NK-92 treated with Interleukin-12 subunit alpha and Interleukin-12 subunit beta, amount 100 ng/mL, for 24 hours (cell line): ENCODE measurements around the gene KCNC3.

Experiments used
- DNase-seq: peaks from one replicate; lab custom pipeline; 2025; lab: John Stamatoyannopoulos, UW

Gene KCNC3

DNA sequence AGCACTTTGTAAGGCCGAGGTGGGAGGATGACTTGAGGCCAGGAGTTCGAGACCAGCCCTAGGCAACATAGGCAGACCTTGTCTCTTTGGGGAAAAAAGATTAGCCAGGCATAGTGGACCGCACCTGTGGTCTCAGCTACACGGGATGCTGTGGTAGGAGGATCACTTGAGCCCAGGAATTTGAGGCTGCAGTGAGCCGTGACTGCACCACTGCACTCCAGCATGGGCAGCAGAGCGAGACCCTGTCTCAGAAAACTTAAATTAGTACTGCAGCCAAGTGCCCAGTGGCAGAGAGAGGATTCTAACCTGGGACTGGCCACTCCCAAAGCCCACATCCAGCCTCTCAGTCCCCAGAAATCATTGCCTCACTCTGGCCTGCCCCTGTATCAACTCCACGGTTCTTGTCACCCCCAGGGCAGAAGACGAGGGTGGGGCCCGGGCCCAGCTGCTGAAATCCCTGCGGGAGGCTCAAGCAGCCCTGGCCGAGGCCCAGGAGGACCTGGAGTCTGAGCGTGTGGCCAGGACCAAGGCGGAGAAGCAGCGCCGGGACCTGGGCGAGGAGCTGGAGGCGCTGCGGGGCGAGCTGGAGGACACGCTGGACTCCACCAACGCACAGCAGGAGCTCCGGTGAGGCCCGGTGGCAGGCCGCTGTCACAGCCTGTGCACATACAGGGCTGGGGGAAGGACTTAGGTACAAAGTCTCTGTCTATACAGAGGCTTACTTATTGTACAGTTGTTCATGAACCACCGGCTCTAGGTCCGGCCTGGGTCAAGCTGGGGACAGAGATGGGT lies 53.4 kb downstream of the KCNC3 start:
- no peak for DNase-seq

DNA sequence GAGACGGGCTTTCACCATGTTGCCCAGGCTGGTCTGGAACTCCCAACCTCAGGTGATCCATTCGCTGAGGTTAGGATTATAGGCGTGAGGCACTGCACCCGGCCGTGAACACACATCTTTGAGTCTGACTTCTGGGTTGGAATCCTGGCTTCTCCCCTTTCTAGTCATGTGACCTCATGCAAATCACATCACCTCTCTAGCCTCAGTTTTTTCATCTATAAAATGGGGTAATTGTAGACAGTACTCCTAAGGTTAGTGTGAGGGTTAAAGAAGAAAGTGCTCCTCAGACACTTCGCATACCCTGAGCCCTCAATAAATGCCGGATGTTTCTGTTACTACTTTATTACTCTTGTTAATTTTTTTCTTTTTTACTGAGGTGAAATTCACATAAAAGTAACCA lies 55.4 kb downstream of the KCNC3 start:
- DNase-seq, result no peak

DNA sequence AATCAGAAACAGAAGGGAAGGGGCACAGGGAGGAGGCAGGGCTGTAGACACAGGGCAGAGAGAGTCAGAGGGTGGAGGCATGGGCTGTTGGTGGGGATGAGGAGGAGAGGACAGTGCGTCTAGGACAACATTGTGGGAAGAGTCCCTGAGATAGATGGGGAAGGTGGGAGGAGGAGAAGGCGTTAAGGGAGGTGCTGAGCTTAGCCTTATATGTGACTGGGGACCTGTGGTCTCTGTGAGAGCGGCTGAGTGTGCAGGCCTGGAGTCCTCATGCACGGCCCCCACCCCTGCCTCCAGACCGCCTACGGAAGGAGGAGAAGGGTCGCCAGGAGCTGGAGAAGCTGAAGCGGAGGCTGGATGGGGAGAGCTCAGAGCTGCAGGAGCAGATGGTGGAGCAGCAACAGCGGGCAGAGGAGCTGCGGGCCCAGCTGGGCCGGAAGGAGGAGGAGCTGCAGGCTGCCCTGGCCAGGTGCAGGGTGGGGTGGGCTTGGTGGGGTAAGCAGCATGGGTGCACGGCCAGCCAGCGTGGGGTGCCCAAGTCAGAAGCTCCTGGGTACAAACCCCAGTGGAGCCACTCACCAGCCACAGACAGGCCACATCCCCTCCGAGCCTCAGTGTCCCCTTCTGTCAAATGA lies 56.8 kb downstream of the KCNC3 start:
- DNase-seq, result no peak

DNA sequence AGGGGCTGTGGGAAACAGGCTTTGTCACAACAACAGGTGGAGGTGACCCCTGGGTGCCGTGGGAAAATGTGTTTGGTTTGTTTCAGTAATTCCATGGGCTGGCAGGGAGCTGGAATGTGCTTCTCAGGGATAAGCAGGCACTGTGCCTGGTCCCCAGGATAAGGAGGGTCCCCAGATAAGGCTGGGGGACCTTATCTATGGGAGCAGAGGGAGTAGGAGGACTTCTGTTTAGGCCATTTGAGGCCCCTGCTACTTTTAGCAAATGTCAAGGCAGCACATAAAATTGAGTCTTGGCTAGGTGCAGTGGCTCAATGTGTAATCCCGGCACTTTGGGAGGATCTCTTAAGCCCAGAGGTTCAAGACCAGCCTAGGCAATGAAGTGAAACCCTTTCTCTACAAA lies 59.5 kb downstream of the KCNC3 start:
- no peak for DNase-seq

DNA sequence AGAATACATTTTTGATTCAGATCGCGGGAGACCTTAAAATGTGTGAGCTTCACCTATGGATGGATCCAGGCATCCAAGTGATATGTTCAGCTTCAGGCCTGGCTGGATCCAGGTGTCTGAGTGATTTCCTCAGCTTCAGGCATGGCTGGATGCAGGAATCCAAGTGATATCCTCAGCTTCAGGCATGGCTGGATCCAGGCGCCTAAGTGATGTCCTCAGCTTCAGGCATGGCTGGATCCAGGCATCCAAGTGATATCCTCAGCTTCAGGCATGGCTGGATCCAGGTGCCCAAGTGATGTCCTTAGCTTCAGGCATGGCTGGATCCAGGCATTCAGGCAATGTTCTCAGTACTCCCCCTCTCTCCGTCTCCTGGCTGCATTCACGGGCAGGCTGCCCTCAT lies 60.7 kb downstream of the KCNC3 start:
- no peak for DNase-seq

DNA sequence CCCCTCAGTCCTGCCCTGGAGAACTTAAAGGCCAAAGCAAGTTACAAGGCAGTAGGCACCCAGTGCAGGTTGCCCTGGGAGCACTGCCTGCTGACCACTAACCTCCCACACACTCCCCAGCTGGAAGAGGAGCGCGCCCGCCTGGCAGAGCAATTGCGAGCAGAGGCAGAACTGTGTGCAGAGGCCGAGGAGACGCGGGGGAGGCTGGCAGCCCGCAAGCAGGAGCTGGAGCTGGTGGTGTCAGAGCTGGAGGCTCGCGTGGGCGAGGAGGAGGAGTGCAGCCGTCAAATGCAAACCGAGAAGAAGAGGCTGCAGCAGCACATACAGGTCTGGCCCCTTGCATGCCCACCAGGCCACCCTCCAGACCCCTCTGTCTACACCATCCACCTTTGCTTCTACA lies 61.1 kb downstream of the KCNC3 start:
- DNase-seq, result no peak

DNA sequence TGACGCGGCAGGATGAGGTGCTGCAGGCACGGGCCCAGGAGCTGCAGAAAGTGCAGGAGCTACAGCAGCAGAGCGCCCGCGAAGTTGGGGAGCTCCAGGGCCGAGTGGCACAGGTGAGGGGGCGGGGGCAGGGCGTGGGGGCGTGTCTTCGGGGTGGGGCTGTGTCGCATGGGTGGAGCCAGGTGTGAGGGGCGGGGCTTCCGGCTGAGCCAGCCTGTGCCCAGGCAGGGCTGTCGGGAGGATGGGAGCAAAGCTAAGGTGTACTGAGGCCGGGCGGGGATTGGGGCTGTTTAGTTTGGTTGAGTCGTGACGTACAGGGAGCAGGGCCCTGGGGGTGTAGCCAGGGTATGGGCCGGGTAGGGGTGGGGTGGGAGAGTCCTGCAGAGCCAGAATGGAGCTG lies 62.3 kb downstream of the KCNC3 start:
- DNase-seq, result no peak

DNA sequence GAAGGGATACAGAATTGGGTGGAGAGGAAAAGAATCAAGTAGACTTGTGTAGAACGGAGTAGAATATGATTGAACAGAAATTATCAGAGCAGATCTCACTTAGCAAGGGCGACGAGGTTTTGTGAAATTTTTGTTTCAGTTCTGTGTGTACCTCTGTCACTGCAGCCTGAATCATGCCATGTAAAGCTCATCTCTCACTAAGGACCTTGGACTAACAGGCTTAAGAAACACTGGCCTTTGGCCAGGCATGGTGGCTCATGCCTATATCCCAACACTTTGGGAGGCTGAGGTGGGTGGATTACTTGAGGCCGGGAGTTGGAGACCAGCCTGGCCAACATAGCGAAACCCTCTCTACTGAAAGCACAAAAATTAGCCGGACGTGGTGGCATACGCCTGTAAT lies 63.1 kb downstream of the KCNC3 start:
- no peak for DNase-seq

DNA sequence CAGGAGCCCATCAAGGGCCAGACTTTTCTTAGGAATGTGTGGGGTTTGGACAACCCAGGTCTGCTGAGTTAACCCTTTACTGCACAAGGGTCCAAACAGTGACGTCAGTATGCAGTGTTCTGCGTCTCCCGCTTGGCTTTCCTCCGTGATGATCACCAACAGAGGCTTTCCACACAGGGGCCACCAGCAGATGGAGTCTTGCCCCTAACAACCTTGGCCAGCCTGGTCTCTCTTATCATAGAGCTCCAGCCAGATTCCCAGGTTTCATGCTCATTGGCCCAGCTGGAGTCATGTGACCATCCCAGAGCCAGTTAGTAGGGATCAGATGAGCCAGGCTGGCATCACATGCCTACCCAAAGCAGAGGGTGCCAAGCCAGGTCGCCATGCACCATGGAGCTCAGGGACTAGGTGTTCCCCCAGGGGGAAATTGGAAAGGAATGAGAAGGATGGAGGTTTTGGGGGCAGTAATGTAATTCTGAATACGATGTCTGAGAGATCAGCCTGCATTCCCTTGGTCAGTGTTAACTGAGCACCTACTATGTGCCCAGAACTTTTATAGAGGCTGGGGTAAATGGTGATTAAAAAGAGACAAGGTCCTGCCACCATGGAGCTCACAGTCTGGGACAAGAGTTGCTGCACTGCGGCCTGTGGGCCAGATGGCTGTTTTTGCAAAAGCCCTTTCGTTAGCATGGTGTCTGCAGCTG lies 64.5 kb downstream of the KCNC3 start:
- DNase-seq, result no peak

DNA sequence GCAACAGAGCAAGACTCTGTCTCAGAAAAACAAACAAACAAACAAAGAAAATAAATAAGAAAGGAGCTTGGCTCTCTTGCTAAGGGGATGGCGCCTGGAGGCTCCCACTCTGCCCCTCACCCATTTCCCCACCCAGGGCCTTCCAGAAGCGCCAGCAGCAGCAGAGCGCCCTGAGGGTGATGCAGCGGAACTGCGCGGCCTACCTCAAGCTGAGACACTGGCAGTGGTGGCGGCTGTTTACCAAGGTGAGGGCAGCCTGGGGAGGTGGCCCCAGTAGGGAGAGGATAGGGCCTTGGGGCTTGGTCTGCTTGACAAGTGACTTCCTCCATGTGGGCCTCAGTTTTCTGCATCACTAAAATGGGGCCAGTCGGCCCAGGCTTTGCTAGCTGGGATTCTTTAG lies 66.0 kb downstream of the KCNC3 start:
- DNase-seq, result no peak
